Vagina (tissue), 2 donors: ENCODE results near the gene CALU.

Source experiments
- POLR2A ChIP-seq, 2 donors: fragments of 450-650 bp; IDR thresholded peaks; one replicate each; pipeline ENCODE4 v1.6.1; 2017; ENCODE audit warnings: antibody characterized with exemption in 2 of 2, mild to moderate bottlenecking in 2 of 2, moderate library complexity in 2 of 2
- POLR2AphosphoS5 ChIP-seq, 2 donors: sonication (generic); formaldehyde crosslinking; IDR thresholded peaks; one replicate each; pipeline ENCODE4 v1.9.0; 2017; ENCODE audit warnings: antibody characterized with exemption in 2 of 2, mild to moderate bottlenecking in 2 of 2, low read depth in 1 of 2; ENCODE audit not compliant: insufficient read depth in 1 of 2
- TF ChIP-seq, protein P1 (sequence below), 3 experiments: fragments of 450-650 bp in 2 of 3; fragments of 200-600 bp in 1 of 3; sonication (generic) in 1 of 3; IDR thresholded peaks; one replicate each; pipeline ENCODE4 v1.5.1; 2017 to 2019; ENCODE audit warnings: antibody characterized with exemption in 3 of 3, mild to moderate bottlenecking in 2 of 3, moderate library complexity in 2 of 3

DNA sequence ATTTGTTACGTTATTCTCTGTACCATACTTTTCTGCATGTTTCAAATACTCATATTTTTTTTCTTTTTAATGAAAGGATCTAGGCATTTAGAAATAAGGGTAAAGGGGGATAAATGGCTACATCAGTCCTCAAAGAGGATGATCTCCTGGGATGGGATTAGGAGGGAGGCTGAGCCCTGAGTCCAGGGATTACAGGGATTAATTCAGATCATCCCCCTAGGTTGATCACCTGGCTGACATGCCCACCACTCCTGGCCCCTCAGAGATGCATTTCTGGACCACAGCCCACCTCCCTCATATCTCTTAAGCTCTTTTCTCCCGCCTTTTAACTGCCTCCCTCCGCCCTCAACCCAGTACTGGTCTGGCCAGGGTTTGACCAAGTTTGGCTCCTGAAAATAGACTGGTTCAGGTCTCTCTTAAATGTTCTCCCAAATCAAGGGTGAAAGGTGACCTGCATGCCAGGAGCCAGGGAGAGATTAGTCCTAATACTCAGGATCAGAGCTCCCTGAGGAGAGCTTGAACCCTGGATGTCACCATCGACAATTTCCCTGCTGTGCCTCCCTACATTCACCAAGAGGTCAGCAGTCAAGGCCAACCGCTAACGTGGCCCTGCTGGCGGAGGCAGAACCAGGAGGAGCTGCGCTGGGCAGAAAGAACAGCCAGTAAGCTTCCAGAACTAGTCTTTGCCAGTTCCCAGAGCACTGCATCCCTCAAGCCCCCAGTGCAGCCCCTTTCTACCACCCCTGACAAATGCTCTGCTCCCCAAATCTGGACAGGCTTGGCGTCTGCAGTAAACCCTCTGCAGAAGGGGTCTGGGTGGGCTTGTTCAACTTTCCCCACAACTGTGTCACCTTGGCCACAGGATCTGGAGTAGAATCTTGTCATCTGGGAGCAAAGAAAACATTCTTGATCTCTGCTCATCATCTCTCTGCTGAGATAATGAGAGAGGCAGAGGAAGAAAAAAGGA is 49.6 kb downstream of the CALU start:
- TF ChIP-seq, protein P1, sequence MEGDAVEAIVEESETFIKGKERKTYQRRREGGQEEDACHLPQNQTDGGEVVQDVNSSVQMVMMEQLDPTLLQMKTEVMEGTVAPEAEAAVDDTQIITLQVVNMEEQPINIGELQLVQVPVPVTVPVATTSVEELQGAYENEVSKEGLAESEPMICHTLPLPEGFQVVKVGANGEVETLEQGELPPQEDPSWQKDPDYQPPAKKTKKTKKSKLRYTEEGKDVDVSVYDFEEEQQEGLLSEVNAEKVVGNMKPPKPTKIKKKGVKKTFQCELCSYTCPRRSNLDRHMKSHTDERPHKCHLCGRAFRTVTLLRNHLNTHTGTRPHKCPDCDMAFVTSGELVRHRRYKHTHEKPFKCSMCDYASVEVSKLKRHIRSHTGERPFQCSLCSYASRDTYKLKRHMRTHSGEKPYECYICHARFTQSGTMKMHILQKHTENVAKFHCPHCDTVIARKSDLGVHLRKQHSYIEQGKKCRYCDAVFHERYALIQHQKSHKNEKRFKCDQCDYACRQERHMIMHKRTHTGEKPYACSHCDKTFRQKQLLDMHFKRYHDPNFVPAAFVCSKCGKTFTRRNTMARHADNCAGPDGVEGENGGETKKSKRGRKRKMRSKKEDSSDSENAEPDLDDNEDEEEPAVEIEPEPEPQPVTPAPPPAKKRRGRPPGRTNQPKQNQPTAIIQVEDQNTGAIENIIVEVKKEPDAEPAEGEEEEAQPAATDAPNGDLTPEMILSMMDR (IDR thresholded peaks at IDR 0.05): no peak
- TF ChIP-seq POLR2AphosphoS5 (IDR thresholded peaks at IDR 0.05; ENCODE audit: insufficient read depth in 1 of 2, low read depth in 1 of 2) (no peak), POLR2A (IDR thresholded peaks at IDR 0.05) (no peak)
